ENCODE measurements around the gene ACTR6. TPM values are rescaled to one million over a fixed set of nuclear protein-coding genes. Genes with fewer than 3 reads are reported as not detected.

The ACTR6 gene
- total RNA-seq, 4 donors from 2014 or later: 4.9 to 35.0 (median 13.7) TPM

DNA sequence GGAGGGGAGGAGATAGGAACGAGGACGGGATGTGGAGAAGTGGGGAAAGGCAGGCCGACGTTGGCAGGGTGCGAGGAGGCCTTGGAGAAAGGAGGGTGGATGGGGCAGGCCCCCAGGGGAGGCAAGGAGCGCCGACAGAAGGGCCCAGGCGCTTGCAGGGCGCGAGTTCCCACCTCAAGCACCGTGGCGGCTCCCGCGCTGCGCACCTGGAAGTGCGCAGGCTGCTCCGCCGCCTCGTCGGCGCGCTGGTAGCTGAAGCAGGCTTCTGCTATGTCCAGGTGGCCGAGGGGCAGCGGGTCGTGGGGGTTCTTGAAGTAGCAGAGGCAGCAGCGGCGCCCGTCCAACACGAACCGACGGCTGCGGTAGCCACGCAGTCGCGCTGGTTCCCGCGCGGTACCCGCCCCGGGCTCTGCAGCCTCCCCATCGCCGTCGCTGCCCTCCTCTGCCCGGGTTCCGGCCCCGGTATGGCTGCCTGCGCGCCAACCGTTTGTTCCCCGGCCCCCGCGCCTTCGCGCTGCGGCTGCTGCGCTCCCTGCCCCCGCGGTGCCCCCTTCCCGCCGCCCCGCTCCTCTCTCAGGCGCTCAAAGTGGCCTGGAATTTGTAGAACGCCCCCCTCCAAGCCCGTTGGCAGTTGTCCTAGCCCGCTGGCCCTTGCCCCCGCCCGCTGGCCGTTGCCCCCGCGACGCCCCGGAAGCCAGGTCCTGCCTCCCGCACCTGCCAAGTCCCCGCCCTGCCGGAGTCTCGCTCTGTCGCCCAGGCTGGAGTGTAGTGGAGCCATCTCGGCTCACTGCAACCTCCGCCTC, 1.1 kb upstream of the ACTR6 start:
- Histone ChIP-seq H3K27me3 (no peaks in the 10 kb centered on the region), H3K4me1 (peaks cover 13 to 33% (median 19%) of the 10 kb centered on the region in 4 donors), H3K36me3 (no peaks in the 10 kb centered on the region), H3K27ac (peak overlapping the region; percentile 90 to 97 (median 92)), H3K9me3 (no peaks in the 10 kb centered on the region), H3K4me3 (peak overlapping the region; percentile 66 to 98 (median 82))
- peak; percentile 89 for DNase-seq
- TF ChIP-seq EP300 (IDR thresholded peaks at IDR 0.05; ENCODE audit: low read depth) (no peak), POLR2AphosphoS5 (IDR thresholded peaks at IDR 0.05) (peak; percentile 40 to 53 (median 52))
- in situ Hi-C loops (cut with MboI; ENCODE audit: low pct_ligation_motif_present in 1 of 4, low pct_unique_long_range_greater_than_20kb in 1 of 4, low sequenced_read_pairs in 3 of 4): no loop called here
- intact Hi-C loops (cut with DNase I; ENCODE audit: low total_unique reads): loop anchor here (5.0 kb wide), 1 partner anchor 57 kb away; the partner anchor contains the start of gene BLTP3B
- 3% methylated on average over 73 of the region's 79 CpGs; no CpG with 5 or more reads in 1 of the 2 donors for WGBS, 2 donors (ENCODE audit: low coverage in 1 of 2)

DNA sequence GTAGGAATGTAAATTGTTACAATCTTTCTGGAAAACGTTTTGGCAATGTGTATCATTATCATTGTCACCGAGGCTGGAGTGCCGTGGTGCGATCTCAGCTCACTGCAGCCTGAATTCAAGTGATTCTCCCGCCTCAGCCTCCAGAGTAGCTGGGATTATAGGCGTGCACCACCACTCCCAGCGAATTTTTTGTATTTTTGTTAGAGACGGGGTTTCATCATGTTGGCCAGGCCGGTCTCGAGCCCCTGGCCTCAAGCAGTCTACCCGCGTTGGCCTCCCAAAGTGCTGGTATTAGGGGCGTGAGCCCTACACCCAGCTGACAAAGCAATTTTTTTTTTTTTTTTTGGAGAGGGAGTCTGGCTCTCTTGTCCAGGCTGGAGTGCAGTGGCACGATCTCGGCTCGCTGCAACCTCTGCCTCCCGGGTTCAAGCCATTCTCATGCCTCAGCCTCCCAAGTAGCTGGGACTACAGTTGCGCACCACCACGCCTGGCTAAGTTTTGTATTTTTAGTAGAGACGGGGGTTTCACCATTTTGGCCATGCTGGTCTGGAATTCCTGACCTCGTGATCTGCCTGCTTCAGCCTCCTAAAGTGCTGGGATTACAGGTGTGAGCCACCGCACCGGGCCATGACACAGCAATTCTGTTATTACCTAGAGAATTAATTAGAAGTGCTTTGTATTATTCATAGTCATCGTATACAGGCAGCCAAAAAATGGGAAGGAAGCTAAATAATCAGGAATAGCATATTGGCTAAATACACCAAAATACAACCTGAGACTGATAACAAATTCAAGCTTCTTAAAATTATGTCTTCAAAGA, 1.2 kb downstream of the ACTR6 start:
- H3K9me3 ChIP-seq: no peaks in the 10 kb centered on the region
- H3K27ac ChIP-seq: peak overlapping the region; percentile 90 to 97 (median 92)
- WGBS, 2 donors (ENCODE audit: low coverage in 1 of 2): 72 to 83% methylated on average over 4 to 24 of the region's 24 CpGs
- intact Hi-C loops (cut with DNase I; ENCODE audit: low total_unique reads): loop anchor here (5.0 kb wide), 1 partner anchor 60 kb away; the partner anchor contains the start of gene BLTP3B
- H3K4me1 ChIP-seq: peaks cover 13 to 33% (median 19%) of the 10 kb centered on the region in 4 donors
- no peak for DNase-seq
- TF ChIP-seq POLR2AphosphoS5 (IDR thresholded peaks at IDR 0.05) (no peak), EP300 (IDR thresholded peaks at IDR 0.05; ENCODE audit: low read depth) (no peak), POLR2A (IDR thresholded peaks at IDR 0.05) (no peak)
- TF ChIP-seq, protein P1, sequence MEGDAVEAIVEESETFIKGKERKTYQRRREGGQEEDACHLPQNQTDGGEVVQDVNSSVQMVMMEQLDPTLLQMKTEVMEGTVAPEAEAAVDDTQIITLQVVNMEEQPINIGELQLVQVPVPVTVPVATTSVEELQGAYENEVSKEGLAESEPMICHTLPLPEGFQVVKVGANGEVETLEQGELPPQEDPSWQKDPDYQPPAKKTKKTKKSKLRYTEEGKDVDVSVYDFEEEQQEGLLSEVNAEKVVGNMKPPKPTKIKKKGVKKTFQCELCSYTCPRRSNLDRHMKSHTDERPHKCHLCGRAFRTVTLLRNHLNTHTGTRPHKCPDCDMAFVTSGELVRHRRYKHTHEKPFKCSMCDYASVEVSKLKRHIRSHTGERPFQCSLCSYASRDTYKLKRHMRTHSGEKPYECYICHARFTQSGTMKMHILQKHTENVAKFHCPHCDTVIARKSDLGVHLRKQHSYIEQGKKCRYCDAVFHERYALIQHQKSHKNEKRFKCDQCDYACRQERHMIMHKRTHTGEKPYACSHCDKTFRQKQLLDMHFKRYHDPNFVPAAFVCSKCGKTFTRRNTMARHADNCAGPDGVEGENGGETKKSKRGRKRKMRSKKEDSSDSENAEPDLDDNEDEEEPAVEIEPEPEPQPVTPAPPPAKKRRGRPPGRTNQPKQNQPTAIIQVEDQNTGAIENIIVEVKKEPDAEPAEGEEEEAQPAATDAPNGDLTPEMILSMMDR (IDR thresholded peaks at IDR 0.05): no peak
- H3K36me3 ChIP-seq: peaks cover 0 to 18% (median under 1%) of the 10 kb centered on the region in 4 donors
- in situ Hi-C loops (cut with MboI; ENCODE audit: low pct_ligation_motif_present in 1 of 4, low pct_unique_long_range_greater_than_20kb in 1 of 4, low sequenced_read_pairs in 3 of 4): no loop called here
- H3K4me3 ChIP-seq: peak overlapping the region in 3 of 4 donors; percentile 66 to 98 (median 77)
- H3K27me3 ChIP-seq: no peaks in the 10 kb centered on the region

DNA sequence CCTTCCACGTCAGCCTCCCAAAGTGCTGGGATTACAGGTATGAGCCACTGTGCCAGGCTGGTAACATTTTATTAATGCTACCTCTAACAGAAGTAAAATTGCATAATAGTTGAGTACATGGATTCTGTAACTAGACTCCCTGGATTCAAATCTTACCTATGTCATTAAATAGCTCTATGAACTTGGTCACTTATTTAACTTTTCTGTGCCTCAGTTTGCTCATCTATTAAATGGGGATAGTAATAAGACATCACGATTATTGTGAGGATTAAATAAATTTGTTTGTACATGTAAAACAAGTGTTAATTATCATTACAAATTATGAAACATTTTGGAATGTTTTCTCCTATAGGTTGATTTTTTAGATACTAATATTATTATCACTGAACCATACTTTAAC, 6.7 kb downstream of the ACTR6 start:
- in situ Hi-C loops (cut with MboI; ENCODE audit: low pct_ligation_motif_present in 1 of 4, low pct_unique_long_range_greater_than_20kb in 1 of 4, low sequenced_read_pairs in 3 of 4): no loop called here
- H3K36me3 ChIP-seq: peaks cover 0 to 62% (median 23%) of the 10 kb centered on the region in 4 donors
- WGBS, 2 donors (ENCODE audit: low coverage in 1 of 2): 95 to 100% methylated on average over 1 to 2 of the region's 2 CpGs

DNA sequence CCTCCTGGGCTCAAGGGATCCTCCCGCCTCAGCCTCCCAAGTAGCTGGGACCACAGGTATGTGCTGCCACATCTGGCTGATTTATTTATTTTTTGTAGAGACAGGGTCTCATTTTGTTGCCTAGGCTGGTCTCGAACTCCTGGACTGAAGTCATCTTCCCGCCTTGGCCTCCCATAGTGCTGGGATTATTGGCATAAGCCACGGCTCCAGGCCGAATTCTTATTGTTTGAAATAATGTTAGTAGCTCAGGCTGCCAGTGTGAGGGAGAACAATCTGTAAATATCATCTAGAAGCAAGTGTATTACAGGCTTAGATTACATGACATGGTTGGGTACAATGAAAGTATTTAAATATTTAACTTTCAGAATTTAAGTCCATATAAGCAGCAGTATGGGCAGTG, 8.2 kb downstream of the ACTR6 start:
- no peak overlapping the region for H3K4me3 ChIP-seq
- H3K27me3 ChIP-seq: no peaks in the 10 kb centered on the region
- no peak overlapping the region for H3K27ac ChIP-seq
- no peaks in the 10 kb centered on the region for H3K4me1 ChIP-seq
- in situ Hi-C loops (cut with MboI; ENCODE audit: low pct_ligation_motif_present in 1 of 4, low pct_unique_long_range_greater_than_20kb in 1 of 4, low sequenced_read_pairs in 3 of 4): no loop called here
- WGBS, 2 donors (ENCODE audit: low coverage in 1 of 2): 87 to 98% methylated on average over 3 to 5 of the region's 5 CpGs
- TF ChIP-seq POLR2AphosphoS5 (IDR thresholded peaks at IDR 0.05) (no peak), EP300 (IDR thresholded peaks at IDR 0.05; ENCODE audit: low read depth) (no peak), POLR2A (IDR thresholded peaks at IDR 0.05) (no peak)
- TF ChIP-seq, protein P1 (IDR thresholded peaks at IDR 0.05): no peak
- no peaks in the 10 kb centered on the region for H3K9me3 ChIP-seq
- DNase-seq: no peak
- peaks cover 0 to 74% (median 25%) of the 10 kb centered on the region in 4 donors for H3K36me3 ChIP-seq
- intact Hi-C loops (cut with DNase I; ENCODE audit: low total_unique reads): loop anchor here (5.0 kb wide), 1 partner anchor 643 kb away; no protein-coding TSS in a partner anchor

More for the DNA sequence above, 6.7 kb downstream of the ACTR6 start:
- intact Hi-C loops (cut with DNase I; ENCODE audit: low total_unique reads): loop anchor here (5.0 kb wide), 1 partner anchor 645 kb away; no protein-coding TSS in a partner anchor
- Histone ChIP-seq H3K9me3 (no peaks in the 10 kb centered on the region), H3K4me3 (no peak overlapping the region), H3K27ac (no peak overlapping the region), H3K27me3 (no peaks in the 10 kb centered on the region), H3K4me1 (peaks cover 0 to 10% (median 0%) of the 10 kb centered on the region in 4 donors)
- no peak for DNase-seq
- no peak for TF ChIP-seq EP300 (IDR thresholded peaks at IDR 0.05; ENCODE audit: low read depth)
- TF ChIP-seq POLR2A (IDR thresholded peaks at IDR 0.05): no peak
- TF ChIP-seq, protein P1 (IDR thresholded peaks at IDR 0.05): no peak
- no peak for TF ChIP-seq POLR2AphosphoS5 (IDR thresholded peaks at IDR 0.05)
